ENCODE data around the gene CLASP1. TPM values are rescaled to one million over a fixed set of nuclear protein-coding genes. Genes with fewer than 3 reads are reported as not detected.
"Not testable (repeated sequence)": the region's sequence is repeated elsewhere in the genome, so short reads cannot be mapped to it uniquely, and the experiment has no call there.

Gene CLASP1
- polyA plus RNA-seq, 1 experiment = 12.8 TPM

DNA sequence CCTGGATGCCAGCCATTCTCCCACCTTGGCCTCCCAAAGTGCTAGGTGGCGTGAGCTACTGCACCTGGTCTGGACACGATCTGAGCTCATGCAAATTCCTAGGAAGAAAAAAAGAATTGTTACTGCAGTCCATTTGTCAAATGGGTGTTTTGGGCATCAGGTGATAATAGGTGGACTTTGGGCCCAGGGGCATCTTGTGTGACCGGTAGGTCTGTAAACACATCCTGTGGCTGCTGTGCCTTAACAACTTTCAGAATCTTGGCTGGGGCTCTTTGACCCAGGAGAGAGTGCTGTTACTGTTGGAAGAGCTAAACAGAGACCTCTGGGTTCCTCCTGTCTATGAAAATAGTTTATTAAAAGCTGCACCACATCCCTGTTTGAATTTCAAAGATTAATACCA is 329.3 kb downstream of the CLASP1 start:
- no peak overlapping the region for H3K4me3 ChIP-seq (ENCODE audit: low read depth, low read length)
- no peaks in the 10 kb centered on the region for H3K9me3 ChIP-seq (ENCODE audit: control insufficient read depth, insufficient read depth, low read length)
- TF ChIP-seq, protein P1, sequence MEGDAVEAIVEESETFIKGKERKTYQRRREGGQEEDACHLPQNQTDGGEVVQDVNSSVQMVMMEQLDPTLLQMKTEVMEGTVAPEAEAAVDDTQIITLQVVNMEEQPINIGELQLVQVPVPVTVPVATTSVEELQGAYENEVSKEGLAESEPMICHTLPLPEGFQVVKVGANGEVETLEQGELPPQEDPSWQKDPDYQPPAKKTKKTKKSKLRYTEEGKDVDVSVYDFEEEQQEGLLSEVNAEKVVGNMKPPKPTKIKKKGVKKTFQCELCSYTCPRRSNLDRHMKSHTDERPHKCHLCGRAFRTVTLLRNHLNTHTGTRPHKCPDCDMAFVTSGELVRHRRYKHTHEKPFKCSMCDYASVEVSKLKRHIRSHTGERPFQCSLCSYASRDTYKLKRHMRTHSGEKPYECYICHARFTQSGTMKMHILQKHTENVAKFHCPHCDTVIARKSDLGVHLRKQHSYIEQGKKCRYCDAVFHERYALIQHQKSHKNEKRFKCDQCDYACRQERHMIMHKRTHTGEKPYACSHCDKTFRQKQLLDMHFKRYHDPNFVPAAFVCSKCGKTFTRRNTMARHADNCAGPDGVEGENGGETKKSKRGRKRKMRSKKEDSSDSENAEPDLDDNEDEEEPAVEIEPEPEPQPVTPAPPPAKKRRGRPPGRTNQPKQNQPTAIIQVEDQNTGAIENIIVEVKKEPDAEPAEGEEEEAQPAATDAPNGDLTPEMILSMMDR (IDR thresholded peaks at IDR 0.05; ENCODE audit: low read depth, low read length) = no peak
- H3K27ac ChIP-seq (ENCODE audit: low read depth, low read length) = no peak overlapping the region
- POLR2A ChIA-PET = no interaction called here
- CTCF ChIA-PET = interaction anchor here (1.5 kb wide), 1 partner anchor 22 kb away, joined by 3 read pairs; no protein-coding TSS in a partner anchor
- no peak for DNase-seq (ENCODE audit: low read depth, low spot score)
- peaks cover 6% of the 10 kb centered on the region for H3K27me3 ChIP-seq (ENCODE audit: control insufficient read depth, insufficient read depth, low read length)

DNA sequence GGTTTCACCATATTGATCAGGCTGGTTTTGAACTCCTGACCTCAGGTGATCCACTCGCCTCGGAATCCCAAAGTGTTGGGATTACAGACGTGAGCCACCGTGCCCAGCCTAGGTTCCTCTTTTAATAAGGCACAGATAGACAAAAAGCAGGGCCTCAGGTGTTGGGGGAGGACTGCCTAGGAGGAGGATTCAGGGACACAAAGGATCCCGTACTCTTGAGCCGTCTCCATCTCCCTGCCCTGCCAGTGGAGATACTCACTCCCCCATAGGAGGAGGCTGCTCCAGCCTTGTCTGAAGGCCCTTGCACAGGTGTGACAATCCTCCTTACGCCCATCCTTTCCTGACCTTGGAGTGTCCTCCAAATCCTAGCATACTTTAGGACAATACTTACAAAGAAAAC is 332.3 kb downstream of the CLASP1 start:
- no peaks in the 10 kb centered on the region for H3K9me3 ChIP-seq (ENCODE audit: control insufficient read depth, insufficient read depth, low read length)
- DNase-seq (ENCODE audit: low read depth, low spot score) = no peak
- no peak overlapping the region for H3K4me3 ChIP-seq (ENCODE audit: low read depth, low read length)
- ChIA-PET POLR2A (no interaction called here), CTCF (no interaction called here)
- H3K27me3 ChIP-seq (ENCODE audit: control insufficient read depth, insufficient read depth, low read length) = peaks cover 6% of the 10 kb centered on the region
- TF ChIP-seq, protein P1 (IDR thresholded peaks at IDR 0.05; ENCODE audit: low read depth, low read length) = no peak
- no peak overlapping the region for H3K27ac ChIP-seq (ENCODE audit: low read depth, low read length)

GRCh38 chr2:121313701-121314100 is 335.6 kb downstream of the CLASP1 start:
- H3K27ac ChIP-seq (ENCODE audit: low read depth, low read length); H3K27me3 ChIP-seq (ENCODE audit: control insufficient read depth, insufficient read depth, low read length); DNase-seq (ENCODE audit: low read depth, low spot score); H3K4me3 ChIP-seq (ENCODE audit: low read depth, low read length); H3K9me3 ChIP-seq (ENCODE audit: control insufficient read depth, insufficient read depth, low read length); POLR2A ChIA-PET; CTCF ChIA-PET: not testable (repeated sequence)

- no peaks in the 10 kb centered on the region for H3K9me3 ChIP-seq (ENCODE audit: control insufficient read depth, insufficient read depth, low read length)
- ChIA-PET CTCF (no interaction called here), POLR2A (no interaction called here)
- peaks cover 4% of the 10 kb centered on the region for H3K27me3 ChIP-seq (ENCODE audit: control insufficient read depth, insufficient read depth, low read length)
- DNase-seq (ENCODE audit: low read depth, low spot score) = no peak
- TF ChIP-seq, protein P1 (IDR thresholded peaks at IDR 0.05; ENCODE audit: low read depth, low read length) = no peak
- H3K27ac ChIP-seq (ENCODE audit: low read depth, low read length) = no peak overlapping the region
- no peak overlapping the region for H3K4me3 ChIP-seq (ENCODE audit: low read depth, low read length)
These were observed 339.5 kb downstream of the CLASP1 start for GRCh38 chr2:121309801-121310200.

DNA sequence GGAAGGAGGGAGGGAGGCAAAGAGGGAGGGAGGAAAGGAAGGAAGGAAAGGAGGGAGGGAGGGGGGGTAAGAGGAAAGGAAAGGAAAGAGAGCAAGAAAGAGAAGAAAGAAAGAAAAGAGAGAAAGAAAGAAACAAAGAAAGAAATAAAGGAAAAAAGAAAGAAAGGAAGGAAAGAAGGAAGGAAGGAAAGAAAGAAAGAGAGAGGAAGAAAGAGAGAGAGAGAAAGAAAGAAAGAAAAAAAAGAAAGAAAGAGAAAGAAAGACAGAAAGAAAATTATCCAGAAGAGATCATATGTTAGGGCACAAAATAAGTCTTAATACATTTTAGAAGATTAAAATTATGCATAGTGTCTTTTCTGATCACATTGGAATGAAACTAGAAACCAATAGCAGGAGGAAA is 339.9 kb downstream of the CLASP1 start:
- no peak overlapping the region for H3K27ac ChIP-seq (ENCODE audit: low read depth, low read length)
- CTCF ChIA-PET = no interaction called here
- TF ChIP-seq, protein P1 (IDR thresholded peaks at IDR 0.05; ENCODE audit: low read depth, low read length) = no peak
- H3K9me3 ChIP-seq (ENCODE audit: control insufficient read depth, insufficient read depth, low read length) = no peaks in the 10 kb centered on the region
- POLR2A ChIA-PET = no interaction called here
- no peak overlapping the region for H3K4me3 ChIP-seq (ENCODE audit: low read depth, low read length)
- peaks cover 8% of the 10 kb centered on the region for H3K27me3 ChIP-seq (ENCODE audit: control insufficient read depth, insufficient read depth, low read length)
- DNase-seq (ENCODE audit: low read depth, low spot score) = no peak

DNA sequence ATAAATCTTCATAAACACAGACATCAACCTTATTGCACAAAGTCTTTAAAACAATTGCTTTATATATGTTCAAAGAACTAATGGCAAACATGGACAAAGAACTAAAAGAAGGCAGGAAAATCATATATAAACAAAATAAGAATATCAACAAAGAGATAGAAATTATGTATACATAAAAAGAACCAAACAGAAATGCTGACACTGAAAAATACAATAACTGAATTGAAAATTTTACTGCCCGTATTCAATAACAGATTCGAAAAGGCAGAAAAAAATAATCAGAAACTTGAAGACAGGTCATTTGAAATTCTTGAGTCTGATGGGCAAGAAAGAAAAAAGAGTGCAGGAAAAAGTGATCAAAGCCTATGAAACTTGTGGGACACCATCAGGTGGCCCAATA is 342.2 kb downstream of the CLASP1 start:
- Histone ChIP-seq H3K27me3 (ENCODE audit: control insufficient read depth, insufficient read depth, low read length) (peaks cover 11% of the 10 kb centered on the region), H3K9me3 (ENCODE audit: control insufficient read depth, insufficient read depth, low read length) (no peaks in the 10 kb centered on the region), H3K4me3 (ENCODE audit: low read depth, low read length) (no peak overlapping the region), H3K27ac (ENCODE audit: low read depth, low read length) (no peak overlapping the region)
- DNase-seq (ENCODE audit: low read depth, low spot score) = no peak
- ChIA-PET CTCF (no interaction called here), POLR2A (no interaction called here)
- TF ChIP-seq, protein P1 (IDR thresholded peaks at IDR 0.05; ENCODE audit: low read depth, low read length) = no peak
